EH (cell line): Measurements from ENCODE around the gene DNAJB14.

Experiments
- DNase-seq: peaks from one replicate; pipeline ENCODE4 v3.0.0-alpha.2; 2015; ENCODE audit warnings: low read depth

Gene DNAJB14

DNA sequence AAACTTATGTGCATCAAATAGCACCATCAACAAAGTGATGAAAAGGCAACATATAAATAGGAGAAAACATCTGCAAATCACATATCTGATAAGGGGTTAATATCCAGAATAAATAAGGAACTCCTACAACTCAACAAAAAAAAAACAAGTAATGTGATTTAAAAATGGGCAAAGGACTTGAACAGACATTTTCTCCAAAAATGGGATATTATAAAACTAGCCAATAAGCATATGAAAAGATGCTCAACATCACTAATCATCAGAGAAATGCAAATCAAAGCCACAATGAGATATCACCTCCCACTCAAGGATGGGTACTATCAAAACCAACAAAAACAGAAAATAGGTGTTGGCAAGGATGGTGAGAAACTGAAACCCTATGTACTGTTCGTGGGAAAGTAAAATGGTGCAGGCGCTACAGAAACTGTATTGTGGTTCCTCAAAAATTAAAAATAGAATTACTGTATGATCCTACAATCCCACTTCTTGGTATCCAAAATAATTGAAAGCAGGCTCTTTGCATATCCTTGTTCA, 2.4 kb downstream of the DNAJB14 start:
- DNase-seq, result no peak

DNA sequence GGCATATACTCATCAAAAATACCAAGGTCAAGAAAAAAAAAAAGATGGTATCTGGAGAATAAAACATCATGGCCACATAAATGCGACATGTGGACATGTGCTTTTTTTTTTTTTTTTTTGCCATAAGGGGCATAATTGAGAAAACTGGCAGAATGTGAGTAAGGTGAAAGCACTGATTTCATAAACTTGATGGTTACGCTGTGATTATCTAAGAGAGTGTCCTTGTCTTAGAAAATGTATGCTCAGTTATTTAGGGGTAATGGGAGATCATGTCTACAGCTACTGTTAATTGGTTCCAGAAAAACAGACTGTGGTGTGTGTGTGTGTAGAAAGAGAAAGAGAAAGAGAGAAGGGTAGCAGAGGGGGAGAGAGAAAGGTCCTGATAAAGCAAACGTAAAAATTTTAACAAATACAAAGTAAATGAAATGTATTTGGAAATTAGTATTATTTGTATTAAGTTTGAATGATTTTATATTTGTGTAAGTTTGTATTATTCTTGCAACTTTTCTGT, 8.1 kb downstream of the DNAJB14 start:
- no peak for DNase-seq

DNA sequence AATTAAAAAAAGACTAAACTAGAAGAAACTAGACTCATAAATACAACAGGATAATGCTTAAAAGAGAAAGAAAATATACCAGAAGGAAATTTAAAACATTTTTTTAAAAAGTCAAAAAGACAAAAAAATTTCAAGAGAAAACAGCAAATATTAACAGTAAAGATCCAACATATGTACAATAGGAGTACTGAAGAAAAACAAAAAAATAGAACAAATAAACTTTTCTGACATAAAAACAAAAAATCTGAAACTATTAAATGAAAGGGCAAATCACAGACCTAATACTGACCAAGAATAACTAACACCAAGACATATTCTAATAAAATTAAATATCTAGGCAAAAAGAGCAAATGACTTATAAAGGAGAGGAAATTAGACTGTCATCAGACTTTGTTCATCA, 11.5 kb downstream of the DNAJB14 start:
- no peak for DNase-seq

DNA sequence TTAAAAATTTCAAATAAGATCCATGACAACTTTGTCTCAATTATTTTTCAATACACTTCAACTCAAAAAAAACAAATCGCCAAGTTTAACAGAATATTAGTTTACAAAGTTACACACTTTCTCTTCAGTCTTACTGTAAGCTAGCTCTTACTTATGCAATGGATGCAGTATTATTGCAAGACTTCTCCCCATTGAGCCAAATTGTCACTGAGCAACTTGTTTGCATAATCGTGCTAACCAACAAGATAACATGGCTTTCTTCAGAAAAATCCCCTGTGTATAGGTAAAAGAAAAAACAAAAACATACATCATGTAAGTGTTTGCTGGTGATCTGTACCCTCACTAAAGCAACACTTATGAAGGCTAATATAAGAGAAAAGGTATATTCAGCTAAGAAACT, 18.9 kb downstream of the DNAJB14 start:
- DNase-seq, result no peak

DNA sequence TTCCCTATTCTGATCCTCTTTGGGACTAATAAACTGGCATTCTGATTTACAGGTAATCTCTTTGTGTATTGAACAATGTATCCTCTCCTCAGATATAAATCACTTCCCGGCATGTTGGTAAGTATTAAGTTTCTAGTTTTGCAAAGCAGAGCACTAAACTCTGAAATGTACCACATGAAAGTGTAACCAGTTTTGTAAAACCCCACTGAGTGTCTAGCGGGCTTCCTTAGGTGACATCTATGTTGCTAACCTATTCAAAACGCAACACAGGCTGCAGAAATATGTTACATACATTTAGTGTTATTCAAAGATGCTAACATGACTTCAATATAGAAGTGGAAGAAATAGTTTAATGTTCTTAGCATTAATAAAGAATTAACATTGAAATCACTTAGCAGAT, 25.2 kb downstream of the DNAJB14 start:
- no peak for DNase-seq

DNA sequence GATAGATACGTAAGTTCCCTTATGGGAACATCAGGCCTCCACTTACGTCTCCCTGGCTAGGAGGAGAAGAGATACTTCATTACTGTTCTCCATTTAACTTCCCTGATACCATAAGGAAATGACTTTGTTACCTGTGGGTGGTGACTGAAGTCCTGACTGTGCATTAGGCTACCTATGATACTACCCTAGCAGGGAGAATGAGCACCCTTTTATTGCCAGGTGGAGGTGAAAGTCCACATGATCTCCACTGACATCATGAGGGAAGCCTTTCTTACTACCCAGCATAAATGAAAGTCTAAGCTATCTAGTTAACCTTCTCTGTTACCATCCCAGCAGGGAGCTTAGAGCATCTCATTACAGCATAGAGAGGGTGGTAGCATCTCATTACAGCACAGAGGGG, 27.8 kb downstream of the DNAJB14 start:
- no peak for DNase-seq

DNA sequence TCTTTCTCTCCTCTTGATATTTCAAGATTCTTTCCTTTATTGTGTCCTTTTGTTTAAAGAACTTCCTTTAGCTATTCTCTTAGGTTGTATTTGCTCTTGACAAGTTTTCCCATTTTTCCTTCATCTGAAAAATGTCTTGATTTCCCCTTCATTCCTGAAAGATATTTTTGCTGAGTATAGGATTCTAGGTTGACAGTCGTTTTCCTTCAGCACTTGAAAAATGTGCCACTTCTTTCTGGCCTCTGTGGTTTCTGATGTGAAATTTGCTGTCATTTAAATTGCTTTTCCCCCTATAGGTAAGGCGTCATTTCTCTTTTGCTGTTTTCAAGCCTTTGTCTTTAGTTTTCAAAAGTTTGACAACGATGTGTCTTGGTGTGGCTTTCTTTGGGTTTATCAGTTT, 28.8 kb downstream of the DNAJB14 start:
- DNase-seq, result no peak

DNA sequence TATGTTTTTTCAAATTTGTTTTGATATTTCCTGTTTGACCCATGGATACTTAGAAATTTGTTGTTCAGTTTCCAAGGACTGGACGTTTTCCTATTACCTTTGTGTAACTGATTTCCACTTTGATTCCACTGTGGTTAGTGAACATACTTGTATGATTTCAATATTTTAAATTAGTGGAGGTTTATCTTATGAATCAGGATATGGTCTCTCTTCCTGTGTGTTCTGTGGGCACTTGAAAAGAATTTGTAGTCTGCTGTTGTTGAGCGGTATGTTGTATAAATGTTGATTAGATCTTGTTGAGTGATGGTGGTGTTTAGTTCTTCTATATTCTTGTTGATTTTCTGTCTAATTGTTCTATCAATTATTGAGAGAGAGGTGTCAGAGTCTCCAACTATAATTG, 31.0 kb downstream of the DNAJB14 start:
- no peak for DNase-seq

DNA sequence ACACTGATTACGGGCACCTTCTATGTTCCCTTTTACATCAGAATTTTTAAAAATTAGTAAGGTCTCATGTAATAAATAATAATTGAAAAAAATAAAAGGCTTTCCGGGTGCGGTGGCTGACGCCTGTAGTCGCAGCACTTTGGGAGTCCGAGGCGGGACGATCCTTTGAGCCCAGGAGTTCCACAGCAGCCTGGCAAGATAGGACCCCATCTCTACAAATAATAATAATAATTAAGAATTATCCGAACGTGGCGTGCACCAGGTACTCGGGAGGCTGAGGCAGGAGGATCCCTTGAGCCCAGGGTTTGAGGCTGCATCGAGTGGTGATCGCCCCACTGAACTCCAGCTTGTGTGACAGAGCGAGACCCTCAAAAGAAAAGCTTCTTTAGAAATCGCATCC, 51.4 kb downstream of the DNAJB14 start:
- no peak for DNase-seq

DNA sequence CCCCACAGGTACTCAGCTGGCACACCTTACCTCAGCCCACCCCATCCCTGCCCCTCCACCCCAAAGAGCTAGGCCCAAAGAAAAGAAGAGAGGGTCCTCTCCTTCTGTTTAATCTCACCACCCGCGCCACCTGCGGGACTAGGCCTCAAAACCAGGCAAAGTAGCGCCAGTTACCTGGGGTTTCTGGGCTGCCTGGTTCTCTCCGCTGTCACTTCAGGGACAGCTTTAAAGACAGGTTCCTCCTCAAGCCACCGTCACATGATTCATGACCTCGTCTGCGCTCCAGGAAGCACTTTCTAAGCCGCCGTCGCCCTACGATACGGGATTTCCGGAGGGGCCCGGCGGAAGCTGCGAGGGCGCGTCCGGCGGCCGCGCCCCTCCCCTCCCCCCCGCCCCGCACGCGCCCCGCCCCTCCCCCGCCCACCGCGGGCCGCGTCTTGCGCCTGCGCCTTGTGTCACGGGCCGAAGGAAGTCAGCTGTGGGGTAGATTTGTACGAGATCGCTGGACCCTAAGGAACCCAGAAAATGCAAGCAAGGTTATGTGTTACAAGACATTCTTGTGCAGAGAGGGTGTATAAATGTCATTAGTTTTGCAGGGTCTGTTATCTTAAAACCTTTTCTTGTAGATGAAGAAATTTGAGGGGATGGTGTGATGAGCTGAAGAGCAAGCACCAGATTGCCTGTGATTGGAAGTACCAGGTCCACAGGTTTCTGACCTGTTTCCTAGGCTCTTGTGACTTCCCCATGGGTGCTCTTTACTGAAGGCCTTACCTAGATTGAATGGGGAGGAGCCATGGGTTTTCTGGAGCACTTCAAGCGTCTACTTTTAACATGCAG, 52.0 kb downstream of the DNAJB14 start, which contains the start of gene LAMTOR3:
Gene LAMTOR3, minus strand, starts transcription at position 267 of the 837 bp plus-strand sequence. CDS start 464 bp downstream, outside the sequence.
- DNase-seq, result peak; percentile 92

DNA sequence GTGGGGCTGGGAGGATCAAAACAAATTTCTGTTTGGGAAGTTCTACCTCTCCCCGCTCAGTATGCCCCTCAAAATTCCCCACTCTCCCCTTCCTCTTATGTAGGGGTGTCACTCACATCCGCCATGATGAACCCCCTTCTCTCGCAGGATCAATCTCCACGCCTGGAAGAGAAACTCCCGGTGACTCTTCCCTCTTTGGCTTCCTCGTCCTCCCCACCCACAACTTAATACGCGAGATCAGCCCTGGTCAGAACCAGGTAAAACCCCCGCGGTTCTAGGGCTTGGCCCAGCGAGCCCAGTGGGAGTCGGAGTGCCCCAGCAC, 52.6 kb downstream of the DNAJB14 start:
- no peak for DNase-seq

DNA sequence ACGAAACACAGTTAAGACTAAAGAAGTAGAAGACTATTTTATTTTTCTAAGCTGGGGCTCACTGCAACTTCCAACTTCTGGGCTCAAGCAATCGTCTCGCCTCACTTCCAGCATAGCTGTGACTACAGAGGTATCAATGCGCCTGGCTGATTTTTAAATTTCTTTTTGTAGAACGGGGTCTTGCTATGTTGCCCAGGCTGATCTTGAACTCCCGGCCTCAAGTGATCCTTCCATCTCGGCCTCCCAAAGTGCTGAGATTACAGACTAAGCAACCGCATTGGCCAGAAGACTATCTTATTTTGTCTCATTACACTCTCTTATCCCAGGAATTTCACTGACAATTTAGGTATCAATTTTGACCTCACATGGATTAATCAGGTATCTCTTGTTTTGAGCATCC, 53.4 kb downstream of the DNAJB14 start:
- no peak for DNase-seq

DNA sequence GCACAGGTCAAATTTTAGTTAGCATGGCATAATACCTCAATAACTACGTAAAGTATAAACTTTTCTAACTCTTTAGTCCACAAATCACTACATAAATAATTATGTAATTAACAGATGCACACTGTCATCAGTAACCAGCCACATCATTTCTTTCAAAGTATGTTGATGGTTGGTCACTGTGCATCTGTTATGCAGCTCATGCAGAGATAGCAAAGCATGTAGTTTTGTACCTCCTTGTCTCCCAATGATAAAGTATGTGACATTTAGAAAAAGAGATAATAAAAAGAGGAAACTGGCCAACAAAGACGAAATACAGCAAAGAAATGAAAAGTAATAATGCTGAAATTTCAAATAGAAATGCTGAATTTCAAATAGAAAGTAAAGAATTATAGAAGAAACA, 55.1 kb downstream of the DNAJB14 start:
- no peak for DNase-seq

DNA sequence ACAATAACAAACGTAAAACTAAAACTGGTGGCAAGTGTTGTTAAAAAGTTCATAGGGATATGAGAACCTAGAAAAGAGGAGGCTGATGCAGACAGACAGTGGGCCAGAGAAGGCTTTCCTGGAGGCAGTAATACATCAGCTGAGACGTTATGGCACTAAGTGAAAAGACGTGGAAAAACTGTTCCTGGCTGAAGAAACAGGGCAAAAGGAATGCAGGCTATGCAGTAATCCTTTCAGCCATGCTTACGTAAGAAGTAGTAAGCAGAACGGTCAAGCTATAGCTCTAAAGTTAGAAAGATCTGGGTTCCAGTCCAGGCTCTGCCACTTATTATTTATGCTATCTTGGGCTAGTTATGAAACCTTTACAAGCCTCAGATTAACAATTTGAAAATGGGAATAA, 58.6 kb downstream of the DNAJB14 start:
- DNase-seq, result peak; percentile 38

DNA sequence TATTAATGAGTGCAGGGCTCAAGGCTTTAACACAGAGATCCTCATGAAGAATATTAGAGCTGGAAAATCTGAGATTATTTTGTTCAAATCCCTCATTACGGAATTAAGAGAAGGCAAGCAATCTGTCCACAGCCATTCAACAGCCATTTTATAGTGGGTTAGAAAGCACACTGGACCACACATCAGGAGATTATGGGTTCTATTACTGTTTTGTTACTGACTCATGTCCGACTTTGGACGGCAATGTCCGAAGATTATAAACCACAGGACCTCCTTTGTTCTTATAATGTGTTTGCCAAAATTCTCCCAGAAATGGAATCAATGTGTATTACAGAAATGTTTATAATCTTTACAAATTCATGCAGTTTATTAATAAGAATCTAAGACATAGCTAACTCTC, 60.3 kb downstream of the DNAJB14 start:
- DNase-seq, result peak; percentile 41

DNA sequence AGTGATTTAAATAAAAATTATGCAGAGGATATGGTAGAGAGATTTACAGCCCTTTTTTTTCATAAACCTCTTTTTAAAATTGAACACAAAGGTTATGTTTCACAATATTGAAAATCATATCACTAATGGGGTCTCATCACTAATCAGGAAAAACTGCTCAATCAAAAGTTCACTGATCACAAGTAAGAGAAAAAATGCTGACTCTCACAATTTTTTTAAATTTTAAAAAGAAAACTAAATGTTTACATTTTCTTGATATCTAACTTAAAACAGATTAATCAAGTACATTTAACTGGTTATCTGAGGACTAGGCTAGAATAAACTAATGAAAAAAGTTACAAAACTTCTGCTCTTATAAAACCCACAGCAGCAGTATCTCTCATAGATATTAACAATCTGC, 60.7 kb downstream of the DNAJB14 start:
- DNase-seq, result no peak

DNA sequence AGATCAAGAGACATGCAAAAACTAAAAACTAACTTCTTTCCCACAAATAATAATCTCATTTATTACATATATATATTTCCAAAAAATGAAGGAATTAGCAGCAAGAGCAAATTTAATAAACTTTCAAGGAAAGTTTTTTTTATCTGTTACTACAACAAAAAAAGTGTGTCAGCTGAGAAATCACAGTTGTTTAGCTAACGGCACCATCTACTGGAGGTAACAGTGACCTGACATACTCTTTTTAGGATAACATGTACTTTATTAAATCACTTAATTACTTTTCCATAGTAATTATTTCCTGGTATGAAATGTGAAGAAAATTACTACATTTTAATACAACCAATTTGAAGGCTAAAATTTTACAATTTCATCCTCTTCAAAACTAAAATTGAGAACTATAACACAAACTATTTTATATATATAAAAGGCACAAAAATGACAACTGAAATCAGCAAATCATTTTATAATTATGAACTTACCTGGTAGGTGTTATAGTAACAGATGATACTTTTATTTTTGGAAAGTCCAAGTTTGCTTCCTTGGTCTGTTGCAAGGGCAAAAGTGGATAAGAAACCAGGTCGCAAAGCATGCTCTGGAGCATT, 61.3 kb downstream of the DNAJB14 start:
- peak; percentile 53 for DNase-seq

DNA sequence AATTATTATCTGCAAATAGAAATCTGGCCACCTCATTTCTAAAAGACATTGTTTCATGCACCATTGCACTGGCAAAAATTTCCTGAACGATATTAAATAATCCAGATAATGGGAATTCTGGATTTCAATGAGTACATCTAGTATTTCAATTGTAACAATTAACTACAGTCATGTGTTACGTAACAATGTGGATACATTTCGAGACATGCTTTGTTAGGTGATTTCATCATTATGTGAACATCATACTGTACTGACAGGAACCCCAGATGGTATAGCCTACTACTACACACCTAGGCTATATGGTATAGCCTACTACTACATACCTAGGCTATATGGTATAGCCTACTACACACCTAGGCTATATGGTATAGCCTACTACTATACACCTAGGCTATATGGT, 67.0 kb downstream of the DNAJB14 start:
- no peak for DNase-seq

DNA sequence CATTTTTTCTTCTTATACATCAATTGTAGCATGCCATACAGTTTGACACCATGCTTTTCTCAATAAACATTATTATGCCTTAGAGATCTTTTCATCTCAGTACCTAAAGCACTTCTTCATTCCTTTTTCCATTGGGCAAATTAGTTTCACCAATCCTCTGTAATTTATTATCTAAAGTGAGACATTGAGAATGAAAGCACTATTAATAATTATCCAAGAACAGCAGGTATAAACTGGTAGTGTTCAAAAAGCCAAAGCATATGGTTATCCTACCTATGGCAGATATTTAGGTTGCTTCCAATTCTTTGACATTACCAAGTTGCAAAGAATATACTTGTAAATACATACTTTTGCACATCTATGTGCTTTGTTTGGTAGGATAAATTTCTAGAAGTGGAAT, 67.8 kb downstream of the DNAJB14 start:
- DNase-seq, result no peak

DNA sequence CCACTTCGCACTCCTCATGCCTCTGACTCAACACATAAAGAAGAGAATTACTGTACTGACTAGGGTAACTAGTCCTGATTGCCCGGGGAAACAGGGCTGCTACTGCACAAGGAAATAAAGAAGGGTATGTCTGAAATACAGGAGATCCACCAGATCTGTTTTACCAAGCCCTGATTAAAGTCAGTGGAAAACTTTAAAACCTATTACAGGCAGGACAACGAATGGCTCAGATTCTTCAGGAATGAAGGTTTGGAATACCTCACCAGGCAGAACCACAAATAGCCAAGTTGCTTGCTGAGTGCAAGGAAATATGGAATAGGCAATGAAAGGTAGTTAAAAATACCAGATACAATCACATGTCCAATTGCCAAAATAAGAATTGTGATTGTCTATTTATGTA, 69.5 kb downstream of the DNAJB14 start:
- no peak for DNase-seq

DNA sequence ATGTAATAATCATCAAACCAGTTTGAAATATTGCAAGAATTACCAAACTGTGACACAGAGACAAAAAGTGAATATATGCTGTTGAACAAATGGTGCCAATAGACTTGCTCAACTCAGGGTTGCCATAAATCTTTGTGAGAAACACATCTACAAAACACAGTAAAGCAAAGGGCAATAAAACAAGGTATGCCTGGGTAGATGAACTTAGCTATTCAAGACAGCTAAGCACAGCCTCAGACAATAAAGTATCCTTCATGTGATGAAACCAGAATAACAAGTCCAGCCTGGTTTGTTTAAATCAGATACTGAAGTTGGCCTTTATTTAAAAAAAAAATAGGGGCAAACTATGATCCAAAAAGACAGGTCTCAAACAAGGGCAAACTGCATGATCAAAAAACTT, 71.3 kb downstream of the DNAJB14 start:
- DNase-seq, result no peak

DNA sequence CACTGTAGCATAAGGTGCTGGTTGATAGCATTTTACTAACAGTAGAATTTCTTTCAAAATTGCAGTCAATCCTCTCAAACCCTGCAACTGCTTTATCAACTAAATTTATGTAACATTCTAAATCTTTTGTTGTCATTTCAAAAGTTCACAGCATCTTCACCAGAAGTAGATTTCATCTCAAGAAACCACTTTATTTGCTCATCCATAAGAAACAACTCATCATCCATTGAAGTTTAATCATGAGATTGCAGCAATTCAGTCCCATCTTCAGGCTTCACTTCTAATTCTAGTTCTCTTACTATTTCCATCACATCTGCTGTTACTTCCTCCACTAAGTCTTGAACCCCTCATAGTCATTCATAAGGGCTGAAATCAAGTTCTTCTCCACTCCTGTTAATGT, 73.8 kb downstream of the DNAJB14 start:
- no peak for DNase-seq

DNA sequence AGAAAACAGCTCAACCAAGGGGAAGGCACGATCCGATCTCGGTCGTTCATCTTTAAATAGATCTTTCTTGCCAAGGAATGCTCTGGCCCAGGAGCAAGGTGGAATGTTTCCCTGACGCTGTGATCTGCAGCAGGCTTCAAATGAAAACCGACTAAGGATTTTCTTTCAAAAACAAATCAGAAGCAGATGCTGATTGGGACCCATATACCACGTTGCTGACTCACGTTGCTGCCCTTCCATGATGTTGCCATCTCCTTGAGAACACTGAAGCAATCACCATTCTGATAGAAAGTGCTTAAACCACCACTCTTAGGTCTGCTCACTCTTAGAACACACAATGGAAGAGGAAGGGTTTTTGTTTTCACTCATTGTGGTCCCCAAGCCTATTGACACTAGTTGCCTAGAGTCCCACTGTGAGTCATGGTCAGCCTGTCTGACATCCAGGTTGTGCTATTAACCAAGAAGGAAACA, 78.3 kb downstream of the DNAJB14 start:
- DNase-seq, result peak; percentile 71
